Activated CD8-positive, alpha-beta memory T cell treated with anti-CD3 and anti-CD28 coated beads, Interleukin-2, amount 50 U/mL, for 4 hours (primary cell): Measurements from ENCODE around the gene CARS1.

Source experiments
- DNase-seq: peaks from one replicate; pipeline ENCODE4 v3.0.0-alpha.2; 2020

CARS1 gene

DNA sequence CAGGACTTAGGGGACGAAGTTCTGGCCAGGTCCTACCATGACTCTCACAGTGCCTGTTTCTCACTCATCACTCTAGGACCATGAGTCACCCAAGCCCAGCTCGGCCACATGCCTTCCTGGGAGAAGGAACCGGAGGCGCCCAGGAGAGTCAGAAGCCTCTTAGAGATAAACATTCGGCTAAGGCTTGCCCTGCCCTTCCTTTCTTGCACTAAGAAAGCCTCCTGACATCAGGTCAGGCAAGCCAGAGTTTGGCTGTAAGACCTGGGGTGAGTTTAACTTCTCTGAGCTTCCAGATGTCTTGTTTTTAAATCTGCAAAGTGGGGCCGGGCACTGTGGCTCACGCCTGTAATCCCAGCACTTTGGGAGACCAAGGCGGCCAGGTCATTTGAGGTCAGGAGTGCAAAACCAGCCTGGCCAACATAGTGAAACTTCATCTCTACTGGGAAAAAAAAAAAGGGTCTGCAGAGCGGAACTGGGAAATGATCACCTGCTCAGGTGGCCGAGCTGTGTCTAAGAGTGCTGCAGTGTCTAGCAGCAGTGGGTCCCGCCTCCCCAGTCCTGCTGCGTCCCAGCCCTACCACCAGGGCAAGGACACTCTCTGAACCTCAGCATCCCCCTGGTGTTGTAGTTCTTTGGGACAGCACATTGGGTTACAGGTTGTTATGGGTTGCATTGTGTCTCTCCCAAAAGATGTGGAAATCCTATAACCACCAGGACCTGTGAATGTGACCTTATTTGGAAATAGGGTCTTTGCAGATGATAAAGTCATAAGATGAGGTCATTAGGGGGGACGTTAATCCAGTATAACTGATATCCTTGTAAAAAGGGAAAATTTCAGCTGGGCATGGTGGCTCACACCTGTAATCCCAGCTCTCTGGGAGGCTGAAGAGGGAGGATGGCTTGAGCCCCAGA is 1.8 kb upstream of the CARS1 start:
- DNase-seq, result no peak

DNA sequence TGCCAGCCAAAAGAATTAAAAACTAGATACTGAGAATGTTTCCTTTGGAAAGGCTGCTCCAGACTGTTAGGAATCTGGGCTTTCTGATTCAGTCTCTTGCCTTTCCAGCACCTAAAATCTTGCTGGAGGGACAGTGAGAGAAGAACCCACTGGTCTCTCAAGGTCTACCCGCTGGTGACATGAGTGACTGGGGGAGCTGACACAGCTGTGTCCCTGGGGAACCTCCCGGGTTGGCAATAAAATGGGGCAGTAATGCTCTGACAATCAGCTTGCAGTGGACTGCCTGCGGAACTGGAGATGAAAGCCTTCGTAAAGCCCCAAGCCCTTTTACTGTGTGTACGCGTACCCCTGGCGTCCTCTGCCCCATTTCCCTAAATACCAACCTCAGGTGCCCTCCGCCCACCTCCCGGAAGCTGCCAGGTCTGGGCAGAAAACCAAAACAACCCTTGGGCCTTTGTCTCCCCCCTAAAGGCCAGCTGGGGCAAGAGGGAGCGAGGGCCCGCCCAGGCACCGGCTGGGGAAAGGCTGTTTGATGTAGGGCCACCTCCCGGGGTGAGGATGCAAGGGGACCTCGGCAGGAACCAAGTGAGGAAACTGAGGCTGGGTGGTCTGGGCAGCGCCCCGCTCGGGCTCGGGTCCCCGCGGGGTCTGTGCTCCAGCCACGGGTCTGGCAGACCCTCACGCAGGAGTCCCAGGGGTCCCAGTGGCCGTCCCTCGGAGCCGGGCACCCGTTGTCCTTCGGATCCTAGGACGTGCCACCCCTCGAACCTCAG is 741 bp downstream of the CARS1 start:
- DNase-seq, result peak; percentile 29

DNA sequence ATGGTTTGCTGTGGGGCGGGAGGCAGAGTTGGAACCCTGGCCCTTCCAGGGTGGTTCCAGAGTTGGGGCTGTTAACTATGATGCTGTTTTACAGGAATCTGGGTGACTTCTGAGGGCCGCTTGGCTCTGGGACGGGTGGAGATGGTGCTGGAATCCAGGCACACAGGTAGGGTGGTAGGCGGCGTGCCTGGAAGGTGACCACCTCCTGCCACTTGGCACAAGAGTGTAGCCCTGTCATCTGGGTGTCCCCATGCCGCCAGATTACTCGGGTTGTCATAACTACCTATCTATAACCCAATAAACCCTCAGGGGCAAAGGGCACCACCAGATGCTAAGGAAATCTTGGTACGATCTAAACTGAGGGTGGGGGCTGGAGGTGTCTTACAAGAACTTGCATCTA is 1.3 kb downstream of the CARS1 start:
- DNase-seq, result no peak

GRCh38 chr11:3052567-3052966 is 4.7 kb downstream of the CARS1 start:
- no peak for DNase-seq

DNA sequence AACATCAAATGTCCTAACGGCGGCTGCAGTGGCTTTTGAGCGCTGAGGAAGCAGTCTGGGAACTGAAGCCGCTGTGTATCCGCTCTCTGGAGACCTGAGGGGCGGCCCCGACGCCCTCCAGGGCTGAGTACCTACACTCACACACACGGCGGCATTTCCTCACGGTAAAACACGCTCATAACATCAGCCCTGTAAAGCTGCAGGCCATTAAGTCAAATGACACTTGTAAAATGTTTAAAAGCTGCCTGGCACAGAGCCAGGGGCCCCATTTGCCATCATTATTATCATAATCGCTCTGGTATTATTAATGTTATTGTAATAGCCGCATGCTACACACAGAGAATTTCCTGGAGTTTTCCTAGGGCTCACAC is 5.1 kb downstream of the CARS1 start:
- no peak for DNase-seq

DNA sequence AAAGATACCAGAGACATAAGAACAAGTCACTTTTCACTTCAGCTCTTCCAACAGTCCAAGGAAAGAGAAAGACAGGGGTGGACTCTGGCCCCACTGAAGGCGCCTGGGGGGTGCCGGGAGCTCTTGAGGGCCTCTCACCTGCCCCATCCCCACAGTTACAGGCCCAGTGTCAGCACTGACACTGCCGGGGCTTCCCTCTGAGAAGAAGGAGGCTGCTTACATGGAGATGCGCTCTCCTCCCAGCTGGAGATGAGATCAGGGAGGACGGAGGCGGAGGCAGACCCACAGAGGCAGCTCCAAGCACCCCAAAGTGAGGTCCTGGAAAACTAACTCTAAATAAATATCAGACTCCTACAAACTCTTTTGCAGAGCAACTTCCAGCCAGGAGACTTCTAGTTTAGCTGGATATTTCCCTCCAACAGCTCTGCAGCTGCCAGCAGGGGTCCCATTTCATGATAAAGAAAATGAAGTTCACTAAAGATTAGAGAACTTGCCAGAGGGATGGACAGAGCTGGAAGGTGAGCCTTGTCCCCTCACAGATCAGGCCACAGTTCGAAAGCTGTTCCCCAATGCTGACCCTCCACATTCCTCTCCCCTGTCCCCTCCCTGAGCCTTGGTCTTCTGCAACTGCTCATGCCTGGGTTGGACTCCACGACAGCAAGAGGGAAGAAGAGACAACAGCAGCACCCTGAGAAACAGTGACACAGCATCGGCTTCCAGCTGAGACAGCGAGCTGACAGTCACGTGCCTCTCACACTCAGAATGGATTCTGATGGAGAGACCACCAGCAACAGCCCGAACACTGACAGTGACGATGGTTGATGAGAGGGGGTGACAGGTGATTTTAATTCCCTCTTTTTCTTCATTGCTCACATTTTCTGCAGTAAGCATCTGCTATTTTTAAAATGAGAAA is 5.8 kb downstream of the CARS1 start:
- no peak for DNase-seq

- no peak for DNase-seq
Measured at GRCh38 chr11:3050386-3051195, 6.6 kb downstream of the CARS1 start.

- DNase-seq, result peak; percentile 61
Measured at GRCh38 chr11:3049430-3050243, 7.6 kb downstream of the CARS1 start.

DNA sequence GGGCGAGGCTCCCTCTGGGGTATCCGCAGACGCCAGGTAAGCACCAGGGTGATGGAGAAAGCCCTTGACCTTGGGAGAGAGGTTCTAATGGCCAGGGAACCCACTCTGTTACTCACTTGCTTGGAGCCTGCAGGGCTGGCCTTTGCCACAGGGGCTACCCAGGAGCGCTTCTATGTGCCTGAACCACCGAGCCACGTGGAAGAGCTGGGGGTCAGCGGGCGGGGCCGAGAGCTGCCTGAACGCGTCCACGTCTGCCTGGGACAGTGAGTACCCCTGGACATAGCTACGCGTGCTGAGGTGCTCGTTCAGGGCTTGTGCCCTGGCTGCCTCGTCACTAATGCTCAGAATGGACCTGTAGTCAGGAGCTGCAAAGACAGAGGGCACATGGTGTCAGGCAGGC is 9.6 kb downstream of the CARS1 start:
- no peak for DNase-seq

GRCh38 chr11:3046641-3047040 is 10.6 kb downstream of the CARS1 start:
- DNase-seq, result no peak

GRCh38 chr11:3046190-3046589 is 11.0 kb downstream of the CARS1 start:
- DNase-seq, result no peak

GRCh38 chr11:3044915-3045314 is 12.3 kb downstream of the CARS1 start:
- no peak for DNase-seq

GRCh38 chr11:3044004-3044403 is 13.2 kb downstream of the CARS1 start:
- no peak for DNase-seq

DNA sequence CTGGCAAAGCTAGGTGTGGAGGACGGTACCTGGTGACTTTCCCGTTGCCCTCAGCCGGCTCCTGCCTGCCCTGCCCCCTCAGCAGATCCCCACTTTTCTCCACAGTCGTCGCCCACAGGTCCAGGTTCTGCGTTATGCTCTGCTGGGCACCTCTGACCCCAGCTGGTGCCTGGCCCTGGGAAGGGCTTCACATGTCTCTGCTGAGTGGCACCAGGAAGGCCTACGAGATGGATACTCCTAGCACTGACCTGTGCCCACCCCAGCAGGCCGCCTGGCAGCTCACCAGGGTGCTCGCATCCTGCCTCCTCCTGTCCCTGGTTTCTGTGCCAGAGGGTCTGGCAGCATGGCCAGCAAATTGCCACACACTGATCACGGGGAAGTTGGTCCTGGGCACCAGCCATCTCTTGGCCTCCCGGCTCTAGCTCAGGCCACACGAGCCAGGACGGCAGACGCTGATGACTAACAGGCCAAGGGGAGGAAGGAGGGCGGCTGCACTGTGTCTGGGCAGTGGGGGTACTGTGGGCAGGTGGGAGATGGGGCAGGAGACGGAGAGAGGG is 13.8 kb downstream of the CARS1 start:
- no peak for DNase-seq

DNA sequence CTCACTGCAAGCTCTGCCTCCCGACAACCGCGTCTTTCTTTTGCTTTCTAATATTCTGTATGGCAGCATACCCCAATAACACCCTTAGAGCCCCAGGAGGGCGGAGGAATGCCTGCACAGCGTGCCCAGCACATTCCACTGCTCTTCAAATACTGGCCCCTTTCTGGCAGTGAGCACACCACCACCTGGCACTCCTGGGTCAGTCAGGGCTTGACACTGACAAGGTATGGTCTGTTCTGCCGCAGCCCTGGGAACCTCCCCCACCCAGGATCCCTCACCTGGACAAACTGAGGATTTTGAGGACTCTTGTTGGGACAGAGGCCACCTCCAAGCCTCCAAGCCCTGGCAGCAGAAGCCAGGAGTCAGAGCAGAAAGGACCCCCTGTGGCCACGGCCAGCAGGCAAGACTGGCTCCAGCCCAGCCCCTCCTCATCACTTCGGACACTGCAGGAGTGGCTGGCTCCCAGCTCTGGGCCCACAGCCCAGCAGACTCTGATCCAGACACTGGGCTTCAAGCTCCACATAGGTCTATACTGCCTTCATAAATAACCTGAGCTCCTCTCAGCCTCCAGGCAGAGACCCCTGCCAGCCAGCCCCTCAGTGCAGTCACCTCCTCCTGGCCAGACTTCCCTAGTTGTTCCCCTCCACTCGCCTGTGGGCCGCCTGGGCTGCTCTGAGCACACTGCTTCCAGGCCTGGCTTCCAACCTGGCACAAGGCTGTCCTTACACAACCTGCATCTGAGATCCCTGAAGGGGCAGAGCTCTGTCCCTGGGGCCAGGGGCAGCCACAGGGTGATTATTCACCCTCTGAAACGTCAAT is 14.5 kb downstream of the CARS1 start:
- no peak for DNase-seq

DNA sequence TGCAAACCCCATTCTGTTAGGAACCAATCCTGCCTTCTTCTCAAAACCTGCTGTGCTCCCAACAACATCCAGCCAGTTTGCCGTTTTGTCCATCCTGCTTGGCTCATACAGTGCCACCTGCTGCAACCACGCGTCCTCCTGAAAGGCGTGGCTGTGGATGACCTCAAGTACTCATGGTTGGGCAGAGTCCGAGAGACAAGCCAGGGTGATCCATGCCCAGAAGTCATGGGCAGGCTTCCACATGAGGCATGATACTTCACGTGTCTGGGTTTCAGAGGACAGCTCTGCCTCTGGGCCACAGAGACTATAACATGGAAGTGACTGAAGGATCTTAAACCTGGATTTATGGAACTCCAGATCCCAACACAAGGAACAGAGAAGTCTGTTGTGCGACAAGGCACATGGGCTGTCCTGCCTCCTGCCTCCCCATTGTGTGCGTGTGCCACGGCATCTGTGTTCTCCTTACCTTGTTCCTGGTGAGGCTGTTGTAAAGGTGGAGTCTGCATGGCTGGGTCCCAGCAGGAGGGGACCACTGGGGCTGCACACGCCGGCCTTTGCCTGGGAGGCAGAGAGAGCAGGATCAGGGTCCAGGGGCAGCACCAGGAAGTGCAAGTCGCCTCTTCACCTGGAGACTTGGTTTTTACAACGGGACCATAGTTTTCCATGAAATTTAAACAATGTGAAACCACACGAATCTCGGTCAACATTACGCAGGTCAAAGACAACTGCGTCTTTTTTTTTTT is 15.4 kb downstream of the CARS1 start:
- no peak for DNase-seq

DNA sequence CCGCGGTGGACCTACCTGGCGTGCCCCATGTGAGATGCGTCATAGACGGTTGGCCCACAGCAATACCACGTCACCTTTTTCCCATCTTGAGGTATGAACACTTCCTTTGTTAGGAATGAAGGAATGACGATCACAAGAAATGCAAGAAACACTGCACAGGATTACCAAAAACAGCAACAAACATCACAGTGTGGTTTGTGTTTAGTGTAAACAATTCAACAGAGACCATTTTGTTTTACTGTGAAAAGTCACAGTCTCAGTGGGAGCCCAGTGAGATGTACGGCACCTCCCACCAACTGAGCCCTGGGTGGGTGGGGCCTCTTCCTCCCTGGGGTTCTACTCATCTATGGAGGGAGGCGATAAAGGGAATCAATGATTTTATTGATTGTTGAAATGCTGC is 16.3 kb downstream of the CARS1 start:
- no peak for DNase-seq

DNA sequence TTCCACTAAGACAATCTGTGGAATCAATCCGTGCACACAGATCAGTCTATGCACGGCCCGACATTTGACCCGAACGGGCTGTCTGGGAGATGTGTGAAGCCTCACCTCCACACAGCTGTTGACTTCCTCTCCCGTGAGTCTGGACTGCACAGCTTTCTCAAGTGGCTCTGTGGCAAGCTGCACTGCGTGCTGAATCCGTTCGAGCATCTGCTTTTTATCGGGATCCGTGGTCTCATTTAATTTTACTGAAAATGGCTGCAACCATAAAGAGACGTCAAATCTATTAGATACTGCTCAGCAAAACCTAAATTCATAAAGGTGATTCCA is 19.3 kb downstream of the CARS1 start:
- DNase-seq, result no peak
